Brain microvascular endothelial cell (primary cell): ENCODE measurements around the gene ACAD9.
A peak's percentile ranks its signal among the peaks of the same experiment; 100 is the strongest.
"Not testable (repeated sequence)": the region's sequence is repeated elsewhere in the genome, so short reads cannot be mapped to it uniquely, and the experiment has no call there.

ENCODE experiments used
- DNase-seq: peaks from one replicate; pipeline ENCODE4 v3.0.0-alpha.2; 2020
- H3K27ac ChIP-seq: fragments of 250-450 bp; sonication (Bioruptor Pico); 2 replicates; pipeline ENCODE4 v1.5.1; 2020; ENCODE audit warnings: mild to moderate bottlenecking, moderate library complexity
- H3K27me3 ChIP-seq: fragments of 250-450 bp; sonication (Bioruptor Pico); replicated peaks from 2 replicates; pipeline ENCODE4 v1.5.1; 2020; ENCODE audit warnings: mild to moderate bottlenecking
- H3K36me3 ChIP-seq: fragments of 250-450 bp; sonication (Bioruptor Pico); replicated peaks from 2 replicates; pipeline ENCODE4 v1.5.1; 2020; ENCODE audit warnings: mild to moderate bottlenecking
- H3K4me3 ChIP-seq: 2 replicates; pipeline ENCODE4 v1.5.1; 2011; ENCODE audit warnings: low read depth, mild to moderate bottlenecking, control low read depth, low read length, moderate library complexity
- in situ Hi-C: cut with HindIII; loops from 2 replicates; pipeline ENCODE4 v1.10.0; 2017; ENCODE audit warnings: low sequenced_read_pairs, low pct_ligation_motif_present
- TF ChIP-seq, protein P1 (sequence below): IDR thresholded peaks from 2 replicates; pipeline ENCODE4 v1.5.1; 2011; ENCODE audit warnings: low read depth, mild to moderate bottlenecking, moderate library complexity, low read length, control low read depth, inconsistent platforms; ENCODE audit errors: missing control alignments

The ACAD9 gene

DNA sequence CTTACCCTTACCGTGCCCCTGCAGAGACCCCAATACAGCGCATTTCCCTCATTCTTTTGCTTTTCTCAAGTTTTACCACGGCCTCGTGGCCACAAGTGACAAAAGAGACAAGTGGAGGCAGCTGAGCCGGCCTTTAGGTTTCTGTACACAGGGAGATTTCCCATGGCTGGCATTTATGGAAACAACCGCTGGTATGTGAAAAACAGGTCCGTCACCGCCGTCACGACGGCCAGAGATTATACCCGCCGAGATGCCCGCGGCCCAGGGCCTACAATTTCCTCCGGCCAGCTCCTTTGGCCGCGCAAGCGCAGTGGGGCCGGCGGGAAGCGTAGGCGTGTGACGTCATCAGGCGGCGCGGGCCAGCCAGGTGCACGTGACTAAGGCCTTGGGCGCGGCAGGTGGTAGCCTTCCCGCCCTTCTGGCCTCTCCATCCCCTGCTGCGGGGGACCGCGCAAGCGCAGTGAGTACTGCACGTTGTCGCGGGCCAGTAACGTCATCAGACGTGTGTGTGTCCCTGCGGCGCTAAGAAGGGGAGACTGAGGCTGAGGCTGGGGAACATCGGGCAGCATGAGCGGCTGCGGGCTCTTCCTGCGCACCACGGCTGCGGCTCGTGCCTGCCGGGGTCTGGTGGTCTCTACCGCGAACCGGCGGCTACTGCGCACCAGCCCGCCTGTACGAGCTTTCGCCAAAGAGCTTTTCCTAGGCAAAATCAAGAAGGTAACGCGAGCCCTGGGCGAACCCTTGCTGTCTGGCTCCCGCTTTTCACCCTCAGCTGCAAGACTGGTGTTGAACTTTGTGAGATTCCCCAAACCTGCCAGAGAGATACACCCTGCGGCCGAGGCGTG lies at the start of gene ACAD9:
Gene ACAD9 (plus strand): TSS at position 496 of the 845 bp plus-strand sequence. CDS start 72 bp downstream, at position 568.
- DNase-seq: peak; percentile 96
- Histone ChIP-seq H3K4me3 (peak within 1 kb of the TSS; percentile 87), H3K27ac (peak within 1 kb of the TSS; percentile 95), H3K27me3 (no peaks in the 10 kb centered on the region), H3K36me3 (no peaks in the 10 kb centered on the region)
- TF ChIP-seq, protein P1, sequence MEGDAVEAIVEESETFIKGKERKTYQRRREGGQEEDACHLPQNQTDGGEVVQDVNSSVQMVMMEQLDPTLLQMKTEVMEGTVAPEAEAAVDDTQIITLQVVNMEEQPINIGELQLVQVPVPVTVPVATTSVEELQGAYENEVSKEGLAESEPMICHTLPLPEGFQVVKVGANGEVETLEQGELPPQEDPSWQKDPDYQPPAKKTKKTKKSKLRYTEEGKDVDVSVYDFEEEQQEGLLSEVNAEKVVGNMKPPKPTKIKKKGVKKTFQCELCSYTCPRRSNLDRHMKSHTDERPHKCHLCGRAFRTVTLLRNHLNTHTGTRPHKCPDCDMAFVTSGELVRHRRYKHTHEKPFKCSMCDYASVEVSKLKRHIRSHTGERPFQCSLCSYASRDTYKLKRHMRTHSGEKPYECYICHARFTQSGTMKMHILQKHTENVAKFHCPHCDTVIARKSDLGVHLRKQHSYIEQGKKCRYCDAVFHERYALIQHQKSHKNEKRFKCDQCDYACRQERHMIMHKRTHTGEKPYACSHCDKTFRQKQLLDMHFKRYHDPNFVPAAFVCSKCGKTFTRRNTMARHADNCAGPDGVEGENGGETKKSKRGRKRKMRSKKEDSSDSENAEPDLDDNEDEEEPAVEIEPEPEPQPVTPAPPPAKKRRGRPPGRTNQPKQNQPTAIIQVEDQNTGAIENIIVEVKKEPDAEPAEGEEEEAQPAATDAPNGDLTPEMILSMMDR: no peak
- in situ Hi-C loops: no loop called here

DNA sequence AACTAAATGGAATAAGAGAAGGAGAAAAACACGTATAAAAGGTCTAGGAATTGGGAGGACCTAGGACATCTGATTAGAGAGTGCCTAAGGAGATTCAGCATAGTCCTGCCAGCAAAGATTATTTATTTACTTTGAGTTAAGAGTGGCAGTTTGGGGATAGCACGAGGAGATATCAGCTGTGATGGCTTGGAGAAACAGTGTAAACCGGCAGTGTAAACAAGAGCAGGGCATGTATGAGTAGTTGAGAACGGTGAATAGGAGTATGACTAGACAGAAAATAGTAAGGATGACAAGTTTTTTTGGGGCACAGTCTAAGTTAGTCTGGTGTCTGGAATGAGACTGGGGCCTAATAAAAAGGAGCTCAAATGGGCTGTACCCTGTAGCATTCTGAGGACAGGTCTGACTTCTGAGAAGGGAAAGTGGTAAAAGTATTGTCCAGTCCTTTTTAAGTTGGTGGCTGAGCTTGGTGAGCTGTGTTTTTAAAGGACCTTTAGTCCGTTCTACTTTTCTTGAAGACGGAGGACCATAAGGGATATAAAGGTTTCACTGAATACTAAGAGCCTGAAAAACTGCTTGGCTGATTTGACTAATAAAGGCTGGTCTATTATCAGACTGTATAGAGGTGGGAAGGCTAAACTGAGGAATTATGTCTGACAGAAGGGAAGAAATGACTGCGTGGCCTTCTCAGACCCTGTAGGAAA lies 49.3 kb upstream of the ACAD9 start:
- H3K27ac ChIP-seq, H3K4me3 ChIP-seq, in situ Hi-C loops, DNase-seq, H3K27me3 ChIP-seq, H3K36me3 ChIP-seq: not testable (repeated sequence)

- in situ Hi-C loops, H3K27me3 ChIP-seq, H3K36me3 ChIP-seq, DNase-seq, H3K27ac ChIP-seq, H3K4me3 ChIP-seq: not testable (repeated sequence)
These were observed 48.7 kb upstream of the ACAD9 start for GRCh38 chr3:128830762-128831161.

- H3K27ac ChIP-seq, in situ Hi-C loops, H3K36me3 ChIP-seq, H3K27me3 ChIP-seq, DNase-seq, H3K4me3 ChIP-seq: not testable (repeated sequence)
These were observed 46.4 kb upstream of the ACAD9 start for GRCh38 chr3:128832979-128833378.

GRCh38 chr3:128835096-128835495 lies 44.3 kb upstream of the ACAD9 start:
- TF ChIP-seq, protein P1: no peak
- Histone ChIP-seq H3K36me3 (no peaks in the 10 kb centered on the region), H3K27ac (no peak overlapping the region), H3K27me3 (no peaks in the 10 kb centered on the region), H3K4me3 (no peak overlapping the region)
- no peak for DNase-seq
- in situ Hi-C loops: no loop called here

DNA sequence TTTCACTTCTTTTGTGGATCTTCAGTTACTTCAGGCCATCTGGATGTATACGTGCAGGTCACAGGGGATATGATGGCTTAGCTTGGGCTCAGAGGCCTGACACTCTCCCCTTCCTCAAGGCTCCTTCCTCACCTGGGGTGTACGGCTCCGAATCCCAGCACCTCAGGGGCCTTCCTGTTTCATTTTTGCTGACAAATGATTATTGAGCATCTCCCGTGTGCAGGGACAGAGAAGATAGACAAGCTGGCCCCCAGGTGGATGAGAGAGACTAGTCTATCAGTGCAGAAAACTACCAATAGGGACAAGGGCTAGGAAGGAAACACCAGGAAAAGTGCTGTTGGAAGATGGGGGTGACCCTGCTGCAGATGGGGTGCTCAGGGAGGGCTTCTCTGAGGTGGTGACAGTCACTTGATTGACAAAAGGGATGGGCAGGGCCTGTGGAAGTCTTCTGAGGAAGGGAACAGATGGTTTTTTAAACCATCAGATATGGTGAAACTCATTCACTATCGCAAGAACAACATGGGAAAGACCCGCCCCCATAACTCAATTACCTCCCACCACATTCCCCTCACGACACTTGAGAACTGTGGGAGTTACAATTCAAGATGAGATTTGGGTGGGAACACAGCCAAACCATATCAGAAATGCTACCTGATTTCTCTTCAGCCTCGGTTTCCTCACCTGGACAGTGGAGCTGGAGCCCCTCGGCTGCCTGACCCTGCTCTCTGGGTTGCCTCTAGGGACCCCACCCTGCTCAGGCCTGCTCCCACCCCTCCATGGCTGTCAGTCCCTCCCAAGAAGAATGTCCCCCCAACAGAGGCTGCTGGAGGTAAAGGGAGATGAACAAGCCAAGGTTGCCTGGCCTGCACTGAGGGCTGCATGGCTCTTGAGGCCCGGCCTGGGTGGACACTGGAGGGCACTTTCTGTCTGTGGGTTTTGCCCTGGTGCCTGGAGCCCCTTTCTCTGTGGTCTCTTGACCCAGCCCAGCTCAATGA lies 37.2 kb upstream of the ACAD9 start:
- TF ChIP-seq, protein P1: no peak
- H3K4me3 ChIP-seq: no peak overlapping the region
- H3K36me3 ChIP-seq: no peaks in the 10 kb centered on the region
- no peaks in the 10 kb centered on the region for H3K27me3 ChIP-seq
- in situ Hi-C loops: no loop called here
- no peak overlapping the region for H3K27ac ChIP-seq
- DNase-seq: no peak
